HCT116 (cell line): ENCODE results near the gene NXN.

ENCODE experiments used
- CTCF ChIP-seq, 3 experiments: fragments of 200-600 bp in 1 of 3; sonication (generic) in 1 of 3; IDR thresholded peaks in 2 of 3; conservative IDR thresholded peaks in 1 of 3; 2 replicates each; pipeline ENCODE4 v1.5.1; 2012 to 2017; ENCODE audit warnings: low read depth in 2 of 3, low read length in 2 of 3, antibody characterized with exemption in 1 of 3, borderline replicate concordance in 1 of 3, control low read depth in 1 of 3, mild to moderate bottlenecking in 1 of 3, mixed read lengths in 1 of 3, mixed run types in 1 of 3, moderate library complexity in 1 of 3; ENCODE audit not compliant: insufficient read depth in 1 of 3
- ELF1 ChIP-seq: IDR thresholded peaks from 2 replicates; pipeline ENCODE4 v1.6.1; 2012; ENCODE audit warnings: low read depth, borderline replicate concordance
- EZH2 ChIP-seq: fragments of 200-600 bp; sonication (generic); IDR thresholded peaks from 2 replicates; pipeline ENCODE4 v1.6.1; 2017; ENCODE audit warnings: antibody characterized with exemption, mixed run types
- POLR2AphosphoS5 ChIP-seq: IDR thresholded peaks from 2 replicates; pipeline ENCODE4 v1.6.1; 2011; ENCODE audit warnings: mild to moderate bottlenecking, low read depth, low read length, moderate library complexity
- REST ChIP-seq: IDR thresholded peaks from 2 replicates; pipeline ENCODE4 v1.6.1; 2012; ENCODE audit warnings: low read depth
- SIN3A ChIP-seq: IDR thresholded peaks from 2 replicates; pipeline ENCODE4 v1.6.1; 2012; ENCODE audit warnings: low read depth
- ZBTB33 ChIP-seq: IDR thresholded peaks from 2 replicates; pipeline ENCODE4 v1.6.1; 2011; ENCODE audit warnings: mild to moderate bottlenecking, low read length, moderate library complexity; ENCODE audit not compliant: insufficient replicate concordance; ENCODE audit errors: extremely low read depth

GRCh38 chr17:866568-867103 is 112.9 kb downstream of the NXN start:
- TF ChIP-seq POLR2AphosphoS5: no peak
- TF ChIP-seq EZH2: no peak
- TF ChIP-seq CTCF (IDR thresholded peaks at IDR 0.05 in 2 of 3, conservative IDR thresholded peaks at IDR 0.05 in 1 of 3; ENCODE audit: borderline replicate concordance in 1 of 3, insufficient read depth in 1 of 3, low read depth in 2 of 3, low read length in 2 of 3): no peak
- TF ChIP-seq SIN3A: no peak
- TF ChIP-seq ELF1: no peak
- no peak for TF ChIP-seq REST
- TF ChIP-seq ZBTB33: no peak
